Measurements from ENCODE around the gene UBE2O.

Gene UBE2O

DNA sequence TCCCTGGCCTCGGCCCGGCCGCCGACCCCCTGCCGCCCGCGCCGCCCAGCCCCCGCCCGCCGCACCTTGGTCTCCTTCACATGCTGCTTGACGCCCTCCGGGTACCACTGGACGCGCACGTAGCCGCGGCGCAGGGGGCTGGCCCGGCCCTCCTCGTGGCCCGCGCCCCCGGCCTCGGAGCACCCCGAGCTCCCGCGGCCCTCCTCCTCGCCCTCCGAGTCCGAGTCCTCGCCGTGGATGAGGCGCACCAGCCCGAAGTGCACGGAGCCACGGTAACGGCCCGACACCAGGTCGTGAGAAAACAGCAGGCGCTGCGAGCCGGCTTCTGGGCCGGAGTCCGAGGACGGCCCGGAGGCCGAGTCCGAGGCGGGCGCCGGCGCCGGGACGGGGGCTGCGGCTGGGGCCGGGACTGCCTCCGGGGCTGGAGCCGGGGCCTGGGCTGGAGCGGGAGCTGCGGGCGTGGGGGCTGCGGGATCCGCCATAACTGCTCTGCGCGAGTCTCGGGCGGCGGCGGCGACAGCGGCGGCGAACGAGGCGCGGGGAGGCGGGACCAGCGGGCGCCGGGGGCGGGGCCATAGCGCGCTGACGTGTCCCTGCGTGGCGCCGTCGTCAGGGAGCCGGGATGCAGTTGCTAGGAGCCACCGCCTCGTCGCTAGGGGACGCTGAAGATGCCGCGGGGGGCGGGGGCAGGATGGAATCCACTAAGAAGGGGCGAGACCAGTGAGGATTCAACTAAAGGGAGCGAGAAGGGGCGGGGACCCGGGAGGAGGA lies at the start of gene UBE2O:
UBE2O (minus strand) TSS at position 493 of the 771 bp plus-strand sequence; CDS start at position 482, 11 bp downstream.
- peaks cover 50% of the 10 kb centered on the region for H3K79me2 ChIP-seq (ENCODE audit: low read length)
- peaks cover 17% of the 10 kb centered on the region for H3K4me1 ChIP-seq (ENCODE audit: low read length)
- H2AFZ ChIP-seq (ENCODE audit: low read depth, low read length): peak within 1 kb of the TSS; percentile 8; the same call in 1 of the 2 replicates
- H3K4me3 ChIP-seq (ENCODE audit: low read length): peak within 1 kb of the TSS; percentile 92
- no peaks in the 10 kb centered on the region for H3K9me3 ChIP-seq (ENCODE audit: insufficient read depth, low read length)
- peak within 1 kb of the TSS; percentile 82 for H3K4me2 ChIP-seq (ENCODE audit: low read length)
- peaks cover 40% of the 10 kb centered on the region for H4K20me1 ChIP-seq (ENCODE audit: insufficient read depth, low read length)
- no peak within 1 kb of the TSS for H3K27ac ChIP-seq (ENCODE audit: low read length)
- TF ChIP-seq, protein P1, sequence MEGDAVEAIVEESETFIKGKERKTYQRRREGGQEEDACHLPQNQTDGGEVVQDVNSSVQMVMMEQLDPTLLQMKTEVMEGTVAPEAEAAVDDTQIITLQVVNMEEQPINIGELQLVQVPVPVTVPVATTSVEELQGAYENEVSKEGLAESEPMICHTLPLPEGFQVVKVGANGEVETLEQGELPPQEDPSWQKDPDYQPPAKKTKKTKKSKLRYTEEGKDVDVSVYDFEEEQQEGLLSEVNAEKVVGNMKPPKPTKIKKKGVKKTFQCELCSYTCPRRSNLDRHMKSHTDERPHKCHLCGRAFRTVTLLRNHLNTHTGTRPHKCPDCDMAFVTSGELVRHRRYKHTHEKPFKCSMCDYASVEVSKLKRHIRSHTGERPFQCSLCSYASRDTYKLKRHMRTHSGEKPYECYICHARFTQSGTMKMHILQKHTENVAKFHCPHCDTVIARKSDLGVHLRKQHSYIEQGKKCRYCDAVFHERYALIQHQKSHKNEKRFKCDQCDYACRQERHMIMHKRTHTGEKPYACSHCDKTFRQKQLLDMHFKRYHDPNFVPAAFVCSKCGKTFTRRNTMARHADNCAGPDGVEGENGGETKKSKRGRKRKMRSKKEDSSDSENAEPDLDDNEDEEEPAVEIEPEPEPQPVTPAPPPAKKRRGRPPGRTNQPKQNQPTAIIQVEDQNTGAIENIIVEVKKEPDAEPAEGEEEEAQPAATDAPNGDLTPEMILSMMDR (IDR thresholded peaks at IDR 0.05; ENCODE audit: low read depth, low read length): peak; percentile 47
- no peak for TF ChIP-seq EZH2phosphoT487 (IDR thresholded peaks at IDR 0.05; ENCODE audit: low read depth)
- peaks cover 5% of the 10 kb centered on the region for H3K36me3 ChIP-seq (replicated peaks; ENCODE audit: low read depth, low read length)
- no peaks in the 10 kb centered on the region for H3K27me3 ChIP-seq (ENCODE audit: low read depth, low read length)
- H3K9ac ChIP-seq (ENCODE audit: low read length): peak within 1 kb of the TSS; percentile 80

- Histone ChIP-seq H2AFZ (ENCODE audit: low read depth, low read length) (peak overlapping the region; percentile 42; the same call in 1 of the 2 replicates), H3K27ac (ENCODE audit: low read length) (peak overlapping the region; percentile 18; the same call in 1 of the 2 replicates), H3K79me2 (ENCODE audit: low read length) (peaks cover 40% of the 10 kb centered on the region), H3K4me1 (ENCODE audit: low read length) (peaks cover 41% of the 10 kb centered on the region), H3K27me3 (ENCODE audit: low read depth, low read length) (no peaks in the 10 kb centered on the region), H3K9me3 (ENCODE audit: insufficient read depth, low read length) (no peaks in the 10 kb centered on the region), H3K4me2 (ENCODE audit: low read length) (peak overlapping the region; percentile 84), H3K4me3 (ENCODE audit: low read length) (peak overlapping the region; percentile 84), H3K36me3 (replicated peaks; ENCODE audit: low read depth, low read length) (peaks cover 9% of the 10 kb centered on the region), H3K9ac (ENCODE audit: low read length) (peak overlapping the region; percentile 54), H4K20me1 (ENCODE audit: insufficient read depth, low read length) (no peaks in the 10 kb centered on the region)
- TF ChIP-seq EZH2phosphoT487 (IDR thresholded peaks at IDR 0.05; ENCODE audit: low read depth): no peak
- TF ChIP-seq, protein P1 (IDR thresholded peaks at IDR 0.05; ENCODE audit: low read depth, low read length): no peak
These were observed 48.9 kb upstream of the UBE2O start for GRCh38 chr17:76501827-76502307.

- Histone ChIP-seq H3K9ac (ENCODE audit: low read length) (peak within 1 kb of the TSS; percentile 80), H3K27ac (ENCODE audit: low read length) (peak within 1 kb of the TSS; percentile 18; the same call in 1 of the 2 replicates), H3K27me3 (ENCODE audit: low read depth, low read length) (no peaks in the 10 kb centered on the region), H3K9me3 (ENCODE audit: insufficient read depth, low read length) (no peaks in the 10 kb centered on the region), H3K4me1 (ENCODE audit: low read length) (peaks cover 37% of the 10 kb centered on the region), H3K79me2 (ENCODE audit: low read length) (peaks cover 40% of the 10 kb centered on the region), H2AFZ (ENCODE audit: low read depth, low read length) (peak within 1 kb of the TSS; percentile 42; the same call in 1 of the 2 replicates), H4K20me1 (ENCODE audit: insufficient read depth, low read length) (no peaks in the 10 kb centered on the region), H3K4me2 (ENCODE audit: low read length) (peak within 1 kb of the TSS; percentile 88), H3K36me3 (replicated peaks; ENCODE audit: low read depth, low read length) (peaks cover 9% of the 10 kb centered on the region), H3K4me3 (ENCODE audit: low read length) (peak within 1 kb of the TSS; percentile 84)
- TF ChIP-seq EZH2phosphoT487 (IDR thresholded peaks at IDR 0.05; ENCODE audit: low read depth): no peak
- TF ChIP-seq, protein P1 (IDR thresholded peaks at IDR 0.05; ENCODE audit: low read depth, low read length): no peak
These were observed 48.3 kb upstream of the UBE2O start, which contains the start of gene RHBDF2 for GRCh38 chr17:76501018-76501826. Gene RHBDF2 (minus strand): TSS chr17:76501423. CDS start chr17:76481524, 19,899 bp downstream.

- Histone ChIP-seq H3K79me2 (ENCODE audit: low read length) (peaks cover 40% of the 10 kb centered on the region), H3K9ac (ENCODE audit: low read length) (peak overlapping the region; percentile 80), H4K20me1 (ENCODE audit: insufficient read depth, low read length) (no peaks in the 10 kb centered on the region), H2AFZ (ENCODE audit: low read depth, low read length) (no peak overlapping the region; the same call in 1 of the 2 replicates), H3K4me3 (ENCODE audit: low read length) (peak overlapping the region; percentile 84), H3K27ac (ENCODE audit: low read length) (no peak overlapping the region), H3K4me1 (ENCODE audit: low read length) (peaks cover 33% of the 10 kb centered on the region), H3K4me2 (ENCODE audit: low read length) (peak overlapping the region; percentile 88), H3K36me3 (replicated peaks; ENCODE audit: low read depth, low read length) (peaks cover 9% of the 10 kb centered on the region), H3K9me3 (ENCODE audit: insufficient read depth, low read length) (no peaks in the 10 kb centered on the region), H3K27me3 (ENCODE audit: low read depth, low read length) (no peaks in the 10 kb centered on the region)
- no peak for TF ChIP-seq EZH2phosphoT487 (IDR thresholded peaks at IDR 0.05; ENCODE audit: low read depth)
- TF ChIP-seq, protein P1 (IDR thresholded peaks at IDR 0.05; ENCODE audit: low read depth, low read length): no peak
These were observed 47.7 kb upstream of the UBE2O start for GRCh38 chr17:76500747-76501017.
